ENCODE measurements around the gene NCS1. TPM values are rescaled to one million over a fixed set of nuclear protein-coding genes. Genes with fewer than 3 reads are reported as not detected.

The NCS1 gene
- total RNA-seq, 1 donor from 2014 or later, result 39.5 TPM

GRCh38 chr9:130284690-130285089 is 112.5 kb downstream of the NCS1 start:
- DNase-seq (ENCODE audit: extremely low read depth, low read depth, low spot score), result no peak

GRCh38 chr9:130285271-130285670 is 113.1 kb downstream of the NCS1 start:
- DNase-seq (ENCODE audit: extremely low read depth, low read depth, low spot score), result no peak

DNA sequence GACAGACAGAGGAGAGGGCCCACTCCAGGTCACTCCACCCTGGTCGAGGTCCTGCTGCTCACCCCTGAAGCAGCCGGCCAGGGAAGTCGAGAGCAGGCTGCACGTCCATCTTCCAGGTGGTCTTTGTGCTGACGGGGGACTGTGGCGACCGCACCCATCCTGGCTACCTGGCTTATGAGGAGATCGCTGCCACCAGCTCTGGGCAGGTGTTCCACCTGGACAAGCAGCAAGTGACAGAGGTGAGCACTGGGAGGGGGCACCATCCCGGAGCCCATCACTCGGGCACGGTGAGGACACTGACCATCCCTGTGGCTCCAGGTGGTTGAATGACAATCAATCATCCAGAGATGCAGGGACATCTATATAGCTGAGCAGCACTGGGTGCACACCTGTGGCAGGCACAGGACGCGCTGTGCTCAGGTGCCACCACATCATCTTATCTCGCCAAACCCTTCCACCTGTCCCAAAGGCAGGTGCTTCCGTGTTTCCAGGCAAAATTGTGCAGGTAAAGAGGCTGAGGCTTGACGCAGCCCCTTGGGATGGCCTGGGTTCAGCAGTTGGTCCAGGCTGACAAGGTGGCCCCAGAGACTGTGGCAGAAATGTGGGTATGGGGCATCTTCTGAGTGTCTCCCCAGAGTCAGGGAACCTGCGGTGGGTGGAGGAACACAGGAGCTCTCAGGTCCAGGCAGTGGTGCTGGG is 114.0 kb downstream of the NCS1 start:
- no peak for DNase-seq (ENCODE audit: extremely low read depth, low read depth, low spot score)

Other genes starting within 250 kb of the NCS1 start
- gene FNBP1, start 129.2 kb upstream of the NCS1 start, total RNA-seq, result 17.9 and 30.1 TPM in 2 replicates
- 33.3 and 40.3 TPM in 2 replicates for gene GPR107, start 118.5 kb upstream of the NCS1 start, total RNA-seq
- gene HMCN2, start 93.4 kb downstream of the NCS1 start, total RNA-seq, result 0.64 TPM in 1 of 2 replicates, not detected in the other